AG09309 (cell line): ENCODE measurements around the gene SCARF2.

Experiments used
- DNase-seq: peaks from one replicate; pipeline ENCODE4 v3.0.0-alpha.2; 2010; ENCODE audit warnings: low read depth
- H3K4me3 ChIP-seq: 2 replicates; pipeline ENCODE4 v1.5.1; 2011; ENCODE audit warnings: mild to moderate bottlenecking, low read depth, low read length, moderate library complexity; ENCODE audit not compliant: control insufficient read depth
- TF ChIP-seq, protein P1 (sequence below): IDR thresholded peaks from 2 replicates; pipeline ENCODE4 v1.5.1; 2011; ENCODE audit warnings: mild to moderate bottlenecking, low read depth, low read length, inconsistent platforms; ENCODE audit not compliant: insufficient read depth, control insufficient read depth; ENCODE audit errors: missing control alignments

SCARF2 gene

DNA sequence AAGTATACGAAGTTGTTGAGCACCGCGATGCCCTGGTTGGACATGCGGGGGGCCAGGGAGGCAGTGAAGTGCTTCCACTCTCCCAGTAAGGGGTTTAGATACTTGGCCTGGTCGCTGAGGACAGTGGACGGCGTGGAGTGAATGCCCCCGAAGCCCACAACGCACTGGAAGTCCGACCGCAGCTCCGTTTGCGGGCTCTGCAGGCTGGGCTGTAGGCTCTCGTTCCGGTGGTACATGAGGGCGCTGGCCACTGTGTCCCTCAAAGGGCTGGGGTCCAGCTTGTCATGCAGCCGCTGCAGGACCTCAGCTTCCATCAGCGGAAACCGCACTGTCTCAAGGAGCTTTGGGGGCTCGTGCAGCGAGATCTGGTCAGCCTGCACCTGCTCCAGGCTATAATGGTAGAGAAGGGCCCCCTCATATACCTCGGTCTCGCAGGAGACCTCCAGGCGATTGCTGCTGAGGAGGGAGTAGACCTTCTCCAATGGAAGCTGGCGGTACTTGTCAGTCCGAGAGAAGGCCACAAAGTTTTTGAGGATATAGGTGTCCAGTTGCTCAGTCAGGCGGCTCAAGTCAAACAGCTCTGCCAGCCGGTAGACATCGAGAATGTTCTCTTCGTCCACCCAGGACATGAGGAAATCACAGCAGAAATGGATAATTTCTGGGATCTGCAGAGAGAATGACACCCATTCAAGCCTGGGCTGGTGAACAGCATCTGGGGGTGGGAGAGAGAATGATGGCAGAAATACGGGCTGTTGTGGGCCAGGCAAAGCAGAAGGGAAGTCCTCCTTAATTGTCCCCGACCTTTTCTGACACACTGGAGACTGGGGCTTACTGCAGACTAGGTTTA, 27.5 kb upstream of the SCARF2 start:
- TF ChIP-seq, protein P1, sequence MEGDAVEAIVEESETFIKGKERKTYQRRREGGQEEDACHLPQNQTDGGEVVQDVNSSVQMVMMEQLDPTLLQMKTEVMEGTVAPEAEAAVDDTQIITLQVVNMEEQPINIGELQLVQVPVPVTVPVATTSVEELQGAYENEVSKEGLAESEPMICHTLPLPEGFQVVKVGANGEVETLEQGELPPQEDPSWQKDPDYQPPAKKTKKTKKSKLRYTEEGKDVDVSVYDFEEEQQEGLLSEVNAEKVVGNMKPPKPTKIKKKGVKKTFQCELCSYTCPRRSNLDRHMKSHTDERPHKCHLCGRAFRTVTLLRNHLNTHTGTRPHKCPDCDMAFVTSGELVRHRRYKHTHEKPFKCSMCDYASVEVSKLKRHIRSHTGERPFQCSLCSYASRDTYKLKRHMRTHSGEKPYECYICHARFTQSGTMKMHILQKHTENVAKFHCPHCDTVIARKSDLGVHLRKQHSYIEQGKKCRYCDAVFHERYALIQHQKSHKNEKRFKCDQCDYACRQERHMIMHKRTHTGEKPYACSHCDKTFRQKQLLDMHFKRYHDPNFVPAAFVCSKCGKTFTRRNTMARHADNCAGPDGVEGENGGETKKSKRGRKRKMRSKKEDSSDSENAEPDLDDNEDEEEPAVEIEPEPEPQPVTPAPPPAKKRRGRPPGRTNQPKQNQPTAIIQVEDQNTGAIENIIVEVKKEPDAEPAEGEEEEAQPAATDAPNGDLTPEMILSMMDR = no peak
- DNase-seq = no peak
- H3K4me3 ChIP-seq = no peak overlapping the region

DNA sequence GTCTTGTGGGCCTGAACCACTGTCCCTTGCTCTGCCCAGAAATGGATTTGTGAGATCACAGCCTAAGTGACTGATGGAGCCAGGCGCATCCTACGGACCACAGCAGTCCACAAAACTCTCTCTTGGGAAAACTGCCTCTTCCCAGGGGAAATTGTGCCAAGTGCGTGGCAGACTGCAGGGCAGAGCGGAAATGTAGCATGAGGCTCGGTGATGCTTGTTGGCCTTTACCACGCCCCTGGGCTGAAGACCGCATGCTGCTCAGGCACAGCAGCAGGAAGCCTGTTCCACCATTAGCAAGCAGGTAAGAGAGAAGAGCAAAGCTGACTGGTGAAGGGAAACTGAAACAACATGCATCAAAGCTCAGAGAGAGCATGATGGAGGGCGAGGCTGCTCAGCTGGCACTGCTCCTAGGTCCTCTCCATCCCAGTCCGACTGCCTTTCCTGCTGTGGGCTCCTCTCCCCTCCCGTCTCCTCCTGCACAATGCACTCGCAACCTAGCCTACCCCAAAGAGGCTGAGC, 26.5 kb upstream of the SCARF2 start:
- TF ChIP-seq, protein P1 = no peak
- DNase-seq = no peak
- no peak overlapping the region for H3K4me3 ChIP-seq

DNA sequence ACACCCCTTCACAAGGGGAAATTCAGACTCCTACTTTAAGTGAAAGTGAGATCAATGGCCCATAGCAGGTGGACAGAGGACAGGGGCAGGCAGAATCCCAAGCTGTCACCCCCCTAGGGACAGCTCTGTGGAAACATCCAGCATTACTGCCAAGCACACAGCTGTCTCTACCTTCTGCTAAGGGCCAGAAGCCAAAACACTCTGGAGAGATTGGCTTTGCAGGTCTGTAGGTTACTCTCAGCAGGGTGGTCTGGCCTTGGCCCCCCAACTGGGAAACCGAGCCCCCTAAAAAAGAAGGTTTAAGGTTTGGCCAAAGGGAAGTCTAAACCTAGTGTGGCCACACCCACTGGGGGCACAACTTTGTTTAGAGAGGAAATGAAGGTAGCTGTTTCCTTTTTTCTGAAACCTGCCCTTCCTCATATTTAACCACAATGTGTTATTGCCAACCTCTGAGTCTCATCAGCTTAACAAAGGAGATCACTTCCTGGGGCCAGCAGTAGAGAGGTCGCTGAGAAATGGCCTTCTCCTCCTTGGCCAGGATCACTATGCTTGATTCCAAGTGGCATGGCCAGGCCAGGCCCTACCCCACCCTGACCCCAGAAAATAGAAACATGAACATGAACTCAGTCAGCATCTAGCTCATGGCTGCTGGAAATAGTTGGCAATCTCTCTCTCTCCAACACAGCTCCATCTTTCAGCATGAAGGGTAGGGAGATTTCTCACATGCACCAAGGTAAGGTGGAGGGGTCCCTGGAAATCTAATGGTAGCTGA, 25.9 kb upstream of the SCARF2 start:
- H3K4me3 ChIP-seq = no peak overlapping the region
- TF ChIP-seq, protein P1 = no peak
- DNase-seq = no peak

DNA sequence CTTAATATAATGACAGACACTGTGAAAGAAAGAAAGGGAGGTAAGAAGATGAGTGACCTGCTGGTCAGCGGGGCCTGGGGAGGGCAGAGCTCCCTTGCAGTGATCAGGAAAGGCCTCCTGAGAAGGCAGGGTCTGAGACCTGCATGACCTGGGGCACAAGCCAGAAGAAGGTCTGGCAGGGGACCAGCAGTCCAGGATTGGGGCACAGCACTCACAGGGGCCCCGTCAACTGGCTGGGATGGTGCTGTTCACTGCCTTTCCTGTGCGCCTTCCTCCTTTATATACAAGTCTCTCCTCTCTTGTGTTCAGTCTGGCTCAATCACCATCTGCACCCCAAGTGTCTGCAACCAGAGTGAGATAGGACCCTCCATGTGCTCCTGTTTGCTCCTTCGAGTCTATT, 22.2 kb upstream of the SCARF2 start:
- DNase-seq = no peak
- no peak overlapping the region for H3K4me3 ChIP-seq
- TF ChIP-seq, protein P1 = no peak

DNA sequence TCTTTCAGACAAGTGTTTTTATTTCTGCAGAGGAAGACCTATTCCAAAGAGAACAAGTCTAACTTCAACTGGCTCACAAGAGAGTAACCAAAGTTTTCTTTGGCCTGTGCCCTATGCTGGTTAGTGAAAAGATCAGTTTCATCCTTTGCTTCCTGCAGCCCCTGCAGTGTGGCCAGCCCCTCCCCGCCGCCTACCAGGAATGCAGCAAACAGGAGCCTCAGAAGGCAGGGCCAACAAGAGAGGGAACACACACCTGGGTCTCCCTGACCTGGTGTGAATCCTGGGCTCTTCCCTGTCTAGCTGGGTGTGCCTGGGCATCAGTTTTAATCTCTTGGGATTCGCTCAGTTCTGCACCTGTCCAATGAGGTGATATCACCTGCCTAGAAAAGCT, 21.5 kb upstream of the SCARF2 start:
- TF ChIP-seq, protein P1 = no peak
- no peak for DNase-seq

DNA sequence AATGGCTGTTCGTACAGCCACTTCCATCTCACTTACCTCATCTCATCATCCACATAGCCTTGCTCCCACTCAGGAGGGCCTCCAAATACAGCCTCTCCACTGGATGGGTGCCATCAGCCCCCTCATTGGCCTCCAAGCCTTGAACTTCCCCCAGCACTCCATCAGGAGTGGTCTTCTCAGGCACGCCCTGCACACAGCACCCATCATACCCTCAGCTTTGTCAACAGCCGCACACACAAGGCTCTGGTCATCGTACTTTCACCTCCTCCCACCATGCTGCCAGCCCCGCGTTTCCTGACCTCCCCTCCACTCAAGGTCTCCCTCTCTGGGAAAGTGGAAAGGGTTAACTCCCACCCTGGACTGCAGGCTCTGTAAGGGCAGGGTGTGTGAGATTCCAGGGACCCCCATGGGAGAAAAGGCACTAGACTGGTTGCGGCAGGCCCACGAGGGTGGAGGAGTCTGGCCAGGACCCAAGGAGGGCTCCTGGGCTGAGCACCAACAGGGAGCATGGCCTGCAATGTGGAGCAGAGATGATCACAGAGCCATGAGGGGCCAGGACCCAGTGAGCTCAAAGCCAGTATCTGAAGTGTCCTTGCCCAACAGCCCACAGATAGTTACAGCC, 21.0 kb upstream of the SCARF2 start:
- DNase-seq = no peak
- TF ChIP-seq, protein P1 = no peak
- no peak overlapping the region for H3K4me3 ChIP-seq

More for the DNA sequence above, 21.5 kb upstream of the SCARF2 start:
- no peak overlapping the region for H3K4me3 ChIP-seq
